ENCODE data around the gene SCUBE3. TPM values are rescaled to one million over a fixed set of nuclear protein-coding genes. Genes with fewer than 3 reads are reported as not detected.

The SCUBE3 gene
- total RNA-seq, 6 donors from 2014 or later: under 0.01 to 1.2 (median 0.48) TPM

DNA sequence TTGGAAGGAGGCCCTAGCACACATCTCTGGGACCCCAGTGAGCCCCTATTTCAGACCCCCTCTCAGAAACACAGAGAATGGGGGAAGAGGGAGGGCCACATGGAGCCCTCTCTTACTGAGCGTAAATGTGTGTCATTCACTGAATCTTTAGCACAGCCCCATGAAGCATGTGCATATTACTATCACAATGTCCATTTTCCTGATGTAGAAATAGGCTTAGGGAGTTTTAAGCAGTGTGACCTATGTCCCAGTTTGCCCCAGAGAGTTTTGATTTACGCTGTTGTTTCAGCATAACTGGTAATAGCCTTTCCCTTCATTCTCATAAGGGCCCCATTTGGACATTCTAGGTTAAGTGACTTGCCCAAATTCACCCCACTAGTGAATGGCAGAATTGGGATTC lies 47.6 kb upstream of the SCUBE3 start:
- Histone ChIP-seq H3K36me3 (no peaks in the 10 kb centered on the region), H3K4me3 (no peak overlapping the region), H3K4me1 (peaks cover 0 to 26% (median 3%) of the 10 kb centered on the region in 4 donors), H3K27me3 (no peaks in the 10 kb centered on the region), H3K27ac (peak overlapping the region in 3 of 4 donors; percentile 17 to 57 (median 22)), H3K9me3 (no peaks in the 10 kb centered on the region)
- WGBS, 2 donors: 97 to 100% methylated on average over 2 of the region's 2 CpGs
- ATAC-seq (ENCODE audit: low FRiP score in 2 of 2) (no peak), DNase-seq (no peak)
- TF ChIP-seq POLR2AphosphoS5 (IDR thresholded peaks at IDR 0.05) (no peak), EP300 (IDR thresholded peaks at IDR 0.05) (no peak), POLR2A (IDR thresholded peaks at IDR 0.05) (no peak)
- TF ChIP-seq, protein P1, sequence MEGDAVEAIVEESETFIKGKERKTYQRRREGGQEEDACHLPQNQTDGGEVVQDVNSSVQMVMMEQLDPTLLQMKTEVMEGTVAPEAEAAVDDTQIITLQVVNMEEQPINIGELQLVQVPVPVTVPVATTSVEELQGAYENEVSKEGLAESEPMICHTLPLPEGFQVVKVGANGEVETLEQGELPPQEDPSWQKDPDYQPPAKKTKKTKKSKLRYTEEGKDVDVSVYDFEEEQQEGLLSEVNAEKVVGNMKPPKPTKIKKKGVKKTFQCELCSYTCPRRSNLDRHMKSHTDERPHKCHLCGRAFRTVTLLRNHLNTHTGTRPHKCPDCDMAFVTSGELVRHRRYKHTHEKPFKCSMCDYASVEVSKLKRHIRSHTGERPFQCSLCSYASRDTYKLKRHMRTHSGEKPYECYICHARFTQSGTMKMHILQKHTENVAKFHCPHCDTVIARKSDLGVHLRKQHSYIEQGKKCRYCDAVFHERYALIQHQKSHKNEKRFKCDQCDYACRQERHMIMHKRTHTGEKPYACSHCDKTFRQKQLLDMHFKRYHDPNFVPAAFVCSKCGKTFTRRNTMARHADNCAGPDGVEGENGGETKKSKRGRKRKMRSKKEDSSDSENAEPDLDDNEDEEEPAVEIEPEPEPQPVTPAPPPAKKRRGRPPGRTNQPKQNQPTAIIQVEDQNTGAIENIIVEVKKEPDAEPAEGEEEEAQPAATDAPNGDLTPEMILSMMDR (IDR thresholded peaks at IDR 0.05): no peak

DNA sequence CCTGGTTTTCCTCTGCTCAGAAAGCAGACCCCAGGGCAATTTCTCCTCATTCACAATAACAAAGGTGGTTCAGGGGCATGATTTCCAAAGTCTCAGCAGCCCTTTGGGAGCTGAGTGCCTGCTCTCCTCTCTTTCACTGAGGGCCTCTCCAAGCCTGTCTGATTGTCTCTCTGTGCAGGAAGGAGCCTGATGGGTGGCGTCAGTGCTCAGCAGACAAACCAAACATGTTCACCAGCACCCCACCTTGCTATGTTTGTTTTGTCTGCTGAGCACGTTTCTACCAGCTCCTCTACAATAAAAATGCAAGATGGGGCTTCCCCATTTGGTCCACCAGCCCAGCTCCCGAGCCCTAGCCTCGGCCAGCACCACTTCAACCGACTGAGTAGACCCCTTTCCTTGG lies 47.2 kb upstream of the SCUBE3 start:
- WGBS, 2 donors: 46 to 59% methylated on average over 5 of the region's 5 CpGs
- Histone ChIP-seq H3K4me1 (peaks cover 0 to 26% (median 3%) of the 10 kb centered on the region in 4 donors), H3K36me3 (no peaks in the 10 kb centered on the region), H3K27ac (peak overlapping the region in 2 of 4 donors; percentile 17 to 57), H3K9me3 (no peaks in the 10 kb centered on the region), H3K27me3 (no peaks in the 10 kb centered on the region), H3K4me3 (no peak overlapping the region)
- peak; percentile 16 to 44 for DNase-seq
- no peak for ATAC-seq (ENCODE audit: low FRiP score in 2 of 2)
- TF ChIP-seq EP300 (IDR thresholded peaks at IDR 0.05) (no peak), POLR2AphosphoS5 (IDR thresholded peaks at IDR 0.05) (no peak), POLR2A (IDR thresholded peaks at IDR 0.05) (no peak)
- TF ChIP-seq, protein P1 (IDR thresholded peaks at IDR 0.05): no peak

DNA sequence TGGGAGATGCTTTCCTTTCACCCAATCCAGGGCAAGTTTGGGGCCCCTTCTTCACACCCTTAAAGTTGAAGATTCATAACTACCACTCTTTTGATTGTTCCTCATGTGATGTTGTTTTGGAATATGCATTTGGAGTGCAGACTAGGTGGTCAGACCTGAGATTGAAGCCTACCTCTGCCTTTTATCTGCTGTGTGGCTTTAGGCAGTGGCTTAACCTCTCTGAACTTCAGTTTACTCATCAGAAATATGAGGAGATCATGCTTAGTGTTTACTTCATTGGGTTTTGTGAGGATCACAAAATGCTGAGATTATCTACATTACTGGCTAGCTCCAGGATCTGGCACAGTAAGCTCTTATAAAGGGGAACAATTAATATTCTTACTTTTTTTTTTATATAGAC lies 46.3 kb upstream of the SCUBE3 start:
- Histone ChIP-seq H3K27me3 (no peaks in the 10 kb centered on the region), H3K9me3 (no peaks in the 10 kb centered on the region), H3K36me3 (no peaks in the 10 kb centered on the region), H3K4me1 (peaks cover 0 to 19% (median 3%) of the 10 kb centered on the region in 4 donors), H3K4me3 (no peak overlapping the region), H3K27ac (no peak overlapping the region)
- DNase-seq (no peak), ATAC-seq (ENCODE audit: low FRiP score in 2 of 2) (no peak)
- TF ChIP-seq POLR2AphosphoS5 (IDR thresholded peaks at IDR 0.05) (no peak), POLR2A (IDR thresholded peaks at IDR 0.05) (no peak), EP300 (IDR thresholded peaks at IDR 0.05) (no peak)
- TF ChIP-seq, protein P1 (IDR thresholded peaks at IDR 0.05): no peak

DNA sequence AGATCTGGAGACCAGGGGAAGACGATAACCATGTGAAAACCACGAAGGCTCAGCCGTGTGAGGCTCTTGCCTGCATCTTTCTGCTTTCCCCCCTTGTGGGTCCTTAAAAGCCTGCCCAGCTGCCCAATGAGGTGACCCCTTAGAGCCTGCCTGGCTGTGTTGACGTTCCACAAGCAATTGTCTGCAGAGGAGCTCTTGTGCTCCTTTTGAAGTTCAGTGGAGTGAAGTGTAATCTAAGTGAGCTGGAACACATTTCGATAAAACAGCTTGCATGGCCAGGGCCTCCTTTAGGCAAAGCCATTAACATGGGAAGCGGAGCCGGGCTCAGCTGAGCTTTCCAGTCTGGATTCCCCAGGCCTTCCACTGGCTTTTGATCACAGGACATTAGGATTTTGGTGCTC lies 45.3 kb upstream of the SCUBE3 start:
- H3K36me3 ChIP-seq: no peaks in the 10 kb centered on the region
- DNase-seq (no peak), ATAC-seq (ENCODE audit: low FRiP score in 2 of 2) (no peak)
- H3K27me3 ChIP-seq: no peaks in the 10 kb centered on the region
- WGBS, 2 donors: 65 to 77% methylated on average over 4 to 7 of the region's 7 CpGs
- no peak for TF ChIP-seq POLR2AphosphoS5 (IDR thresholded peaks at IDR 0.05)
- TF ChIP-seq EP300 (IDR thresholded peaks at IDR 0.05): no peak
- TF ChIP-seq, protein P1 (IDR thresholded peaks at IDR 0.05): no peak
- TF ChIP-seq POLR2A (IDR thresholded peaks at IDR 0.05): no peak
- no peak overlapping the region for H3K4me3 ChIP-seq
- no peak overlapping the region for H3K27ac ChIP-seq
- peaks cover 0 to 19% (median 3%) of the 10 kb centered on the region in 4 donors for H3K4me1 ChIP-seq
- H3K9me3 ChIP-seq: no peaks in the 10 kb centered on the region

DNA sequence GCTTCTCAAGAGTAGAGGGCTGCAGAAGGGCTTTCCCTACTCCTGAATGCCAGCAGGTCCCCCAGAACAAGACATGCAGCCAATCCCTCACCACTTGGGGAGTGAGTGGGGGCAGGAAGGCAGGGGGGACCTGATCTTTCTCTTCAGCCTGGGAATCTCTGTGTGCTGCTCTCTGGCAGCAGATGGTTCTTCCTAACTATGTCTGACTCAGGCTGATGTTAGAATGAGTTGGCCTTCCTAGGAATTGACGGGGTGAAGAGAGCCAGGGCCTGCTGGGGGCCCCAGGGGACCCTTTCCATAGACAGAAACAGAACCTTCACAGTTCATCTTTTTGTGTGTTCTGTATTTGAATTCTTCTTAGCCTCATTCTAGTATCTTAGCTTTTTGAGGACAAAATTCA lies 43.6 kb upstream of the SCUBE3 start:
- Histone ChIP-seq H3K27ac (no peak overlapping the region), H3K4me1 (peaks cover 0 to 19% (median 3%) of the 10 kb centered on the region in 4 donors), H3K9me3 (no peaks in the 10 kb centered on the region), H3K4me3 (no peak overlapping the region), H3K27me3 (no peaks in the 10 kb centered on the region), H3K36me3 (no peaks in the 10 kb centered on the region)
- TF ChIP-seq EP300 (IDR thresholded peaks at IDR 0.05) (no peak), POLR2AphosphoS5 (IDR thresholded peaks at IDR 0.05) (no peak), POLR2A (IDR thresholded peaks at IDR 0.05) (no peak)
- TF ChIP-seq, protein P1 (IDR thresholded peaks at IDR 0.05): no peak
- no peak for DNase-seq
- no peak for ATAC-seq (ENCODE audit: low FRiP score in 2 of 2)
- WGBS, 2 donors: 73 to 79% methylated on average over 1 of the region's 1 CpG
